Measurements from ENCODE around the gene MAP3K7.

The MAP3K7 gene

GRCh38 chr6:90479603-90479926 is 107.3 kb downstream of the MAP3K7 start:
- DNase-seq = no peak

GRCh38 chr6:90478789-90479602 is 107.9 kb downstream of the MAP3K7 start:
- DNase-seq = peak; percentile 77 to 85

- DNase-seq = no peak
These were observed 108.6 kb downstream of the MAP3K7 start for GRCh38 chr6:90478278-90478677.

GRCh38 chr6:90477366-90477765 is 109.5 kb downstream of the MAP3K7 start:
- DNase-seq = no peak

- no peak for DNase-seq
These were observed 114.2 kb downstream of the MAP3K7 start for GRCh38 chr6:90472716-90473115.

GRCh38 chr6:90471263-90471662 is 115.6 kb downstream of the MAP3K7 start:
- no peak for DNase-seq

GRCh38 chr6:90469906-90470305 is 117.0 kb downstream of the MAP3K7 start:
- no peak for DNase-seq

GRCh38 chr6:90468859-90469258 is 118.0 kb downstream of the MAP3K7 start:
- no peak for DNase-seq

- no peak for DNase-seq
These were observed 118.8 kb downstream of the MAP3K7 start for GRCh38 chr6:90468080-90468479.

- no peak for DNase-seq
These were observed 119.3 kb downstream of the MAP3K7 start for GRCh38 chr6:90467546-90467945.

- no peak for DNase-seq
These were observed 120.5 kb downstream of the MAP3K7 start for GRCh38 chr6:90466154-90466940.

GRCh38 chr6:90465686-90466085 is 121.2 kb downstream of the MAP3K7 start:
- no peak for DNase-seq

GRCh38 chr6:90464507-90464906 is 122.4 kb downstream of the MAP3K7 start:
- no peak for DNase-seq

- DNase-seq = no peak
These were observed 123.0 kb downstream of the MAP3K7 start for GRCh38 chr6:90463874-90464273.
